Measurements from ENCODE around the gene DTNA.
"Not testable (repeated sequence)": the region's sequence is repeated elsewhere in the genome, so short reads cannot be mapped to it uniquely, and the experiment has no call there.

DTNA gene

GRCh38 chr18:34864836-34865497 lies 154.9 kb downstream of the DTNA start:
- DNase-seq: no peak

- DNase-seq: no peak
Measured at GRCh38 chr18:34866310-34866709, 156.2 kb downstream of the DTNA start.

GRCh38 chr18:34866739-34867138 lies 156.6 kb downstream of the DTNA start:
- DNase-seq: no peak

DNA sequence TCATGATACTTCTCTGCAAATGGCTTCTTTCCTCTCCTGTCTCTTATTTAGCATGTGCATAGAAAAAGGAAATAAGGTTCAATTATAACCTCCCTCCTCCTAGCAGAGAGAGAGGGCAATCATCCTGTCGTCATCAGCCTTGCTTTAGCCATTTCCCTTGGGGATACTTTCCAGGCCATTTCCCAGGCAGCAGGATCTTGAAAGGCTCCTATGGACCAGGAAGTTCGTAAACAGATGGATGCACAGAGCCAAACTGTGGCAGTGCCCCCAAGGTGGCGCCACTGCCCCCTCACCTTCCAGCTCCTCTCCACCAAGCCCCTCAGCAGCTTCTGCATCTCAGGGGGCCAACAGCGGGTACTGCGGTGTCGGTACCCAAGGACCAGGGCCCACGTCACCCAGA lies 157.4 kb downstream of the DTNA start:
- no peak for DNase-seq

DNA sequence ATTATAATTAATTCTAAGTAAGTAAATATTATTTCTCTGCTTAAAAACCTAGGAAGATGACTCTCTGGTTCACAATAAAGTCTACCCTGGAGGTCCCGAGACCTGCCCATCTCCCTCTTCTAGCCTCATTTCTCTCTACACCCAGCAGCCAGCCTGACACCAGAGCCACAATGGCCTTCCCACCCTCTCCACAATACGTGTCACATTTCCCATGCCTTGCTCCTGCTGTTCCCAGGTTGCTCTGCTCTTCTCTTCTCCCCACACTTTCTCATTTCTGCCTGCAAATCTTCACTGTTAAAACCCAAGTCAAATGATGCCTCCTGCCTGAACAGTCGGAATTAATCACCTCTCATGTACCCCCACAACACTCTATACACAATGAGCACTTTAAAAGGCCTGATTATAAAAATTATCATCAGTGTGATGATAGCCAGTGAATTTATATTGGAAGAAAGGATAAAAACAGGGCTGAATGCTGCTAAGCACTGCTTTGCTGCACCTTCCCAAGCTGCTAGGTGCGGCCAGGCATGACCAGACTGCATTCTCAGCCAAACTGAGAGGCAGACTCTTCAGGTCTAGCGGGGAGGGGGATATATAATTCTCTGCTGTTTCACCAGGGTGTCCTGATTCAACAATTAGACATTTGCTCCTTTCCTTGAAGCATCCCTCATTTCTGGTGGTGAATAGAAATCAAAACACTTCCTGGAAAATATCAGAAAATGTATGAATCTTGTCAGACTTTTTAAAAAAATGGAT lies 160.6 kb downstream of the DTNA start:
- DNase-seq: no peak

GRCh38 chr18:34871435-34871834 lies 161.3 kb downstream of the DTNA start:
- no peak for DNase-seq

DNA sequence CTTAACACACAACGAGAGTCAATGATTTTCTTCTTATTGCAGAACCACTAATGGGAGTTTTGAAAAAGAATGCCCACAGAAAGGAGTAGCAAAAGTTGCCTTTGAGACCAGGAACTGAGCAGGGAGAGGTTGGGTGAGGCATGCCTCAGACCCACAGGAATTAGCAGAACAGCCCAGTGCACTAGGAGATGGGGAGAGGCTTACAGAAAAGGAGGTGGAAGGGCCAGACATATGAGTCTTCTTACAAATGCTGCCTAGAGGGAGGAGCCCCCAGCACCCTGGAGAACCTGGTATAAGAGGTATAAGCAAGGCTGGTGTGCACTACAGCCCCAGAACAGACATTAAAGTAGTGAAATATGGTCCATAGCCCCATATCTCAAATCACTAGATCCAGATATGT lies 162.0 kb downstream of the DTNA start:
- DNase-seq: no peak

GRCh38 chr18:34873986-34874580 lies 164.0 kb downstream of the DTNA start:
- DNase-seq: no peak

- no peak for DNase-seq
Measured at GRCh38 chr18:34875150-34875549, 165.1 kb downstream of the DTNA start.

DNA sequence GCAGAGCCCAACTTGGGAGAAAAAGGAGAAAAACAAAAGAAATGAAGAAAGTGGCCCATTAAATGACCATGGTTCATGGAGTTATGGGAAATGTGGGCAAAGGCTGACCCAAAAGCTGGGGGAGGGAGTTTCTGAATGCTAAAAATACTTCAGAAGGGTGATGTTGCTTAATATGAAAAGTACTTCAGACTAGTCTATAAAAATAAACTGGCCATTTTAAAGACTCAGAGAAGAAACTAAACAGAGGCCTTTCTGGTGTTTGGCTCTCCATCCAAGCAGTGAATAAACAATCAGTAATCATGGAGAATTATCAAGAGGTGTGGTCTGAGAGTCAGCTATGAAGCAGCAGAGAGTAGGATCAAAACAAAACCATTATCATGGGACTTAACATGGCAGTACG lies 170.3 kb downstream of the DTNA start:
- no peak for DNase-seq

DNA sequence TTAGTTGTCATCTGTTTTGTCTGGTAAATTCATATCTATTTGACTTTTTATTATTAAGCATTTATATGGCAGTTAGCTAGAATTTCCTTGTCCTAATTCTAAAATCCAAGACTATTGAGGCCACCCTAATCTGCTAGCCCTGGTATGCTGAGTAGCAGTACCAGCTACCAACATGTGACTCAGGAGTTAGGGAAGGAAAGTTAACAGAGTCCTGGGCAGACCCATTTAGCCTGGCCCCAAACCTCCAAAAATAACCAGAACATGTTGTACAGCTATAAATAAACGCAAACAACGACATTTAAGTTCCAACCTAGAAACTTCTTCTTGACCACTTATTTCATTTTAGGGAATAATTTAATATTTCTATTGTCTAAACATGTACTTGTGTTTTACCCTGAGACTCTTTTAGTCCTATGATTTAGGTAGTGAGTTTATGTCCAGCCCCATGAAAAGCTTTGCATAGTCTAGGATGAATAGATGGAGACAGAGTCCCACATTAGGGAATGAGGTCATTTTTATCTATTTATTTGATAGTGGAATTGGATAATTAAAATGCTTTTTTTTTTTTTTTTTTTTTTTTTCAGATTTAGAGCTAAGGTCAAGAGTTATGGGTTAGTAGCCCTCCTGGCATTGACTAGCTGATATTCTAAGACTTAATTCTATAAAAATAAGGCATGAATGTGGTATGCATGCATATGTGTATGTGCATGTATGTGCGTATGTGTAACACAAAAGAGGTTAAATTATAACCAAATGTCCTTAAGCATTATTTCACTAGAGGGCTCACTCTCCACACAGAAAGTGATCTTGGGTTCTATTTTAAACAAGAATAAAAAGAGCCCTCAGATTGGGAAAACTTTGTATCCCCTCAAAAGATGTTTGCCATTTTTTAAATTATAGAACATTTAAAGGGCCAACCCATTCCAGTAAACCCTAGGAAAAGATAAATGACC lies 171.1 kb downstream of the DTNA start:
- no peak for DNase-seq

- no peak for DNase-seq
Measured at GRCh38 chr18:34884436-34884835, 174.3 kb downstream of the DTNA start.

- no peak for DNase-seq
Measured at GRCh38 chr18:34886177-34886576, 176.1 kb downstream of the DTNA start.

- DNase-seq: no peak
Measured at GRCh38 chr18:34887881-34888580, 177.9 kb downstream of the DTNA start.

DNA sequence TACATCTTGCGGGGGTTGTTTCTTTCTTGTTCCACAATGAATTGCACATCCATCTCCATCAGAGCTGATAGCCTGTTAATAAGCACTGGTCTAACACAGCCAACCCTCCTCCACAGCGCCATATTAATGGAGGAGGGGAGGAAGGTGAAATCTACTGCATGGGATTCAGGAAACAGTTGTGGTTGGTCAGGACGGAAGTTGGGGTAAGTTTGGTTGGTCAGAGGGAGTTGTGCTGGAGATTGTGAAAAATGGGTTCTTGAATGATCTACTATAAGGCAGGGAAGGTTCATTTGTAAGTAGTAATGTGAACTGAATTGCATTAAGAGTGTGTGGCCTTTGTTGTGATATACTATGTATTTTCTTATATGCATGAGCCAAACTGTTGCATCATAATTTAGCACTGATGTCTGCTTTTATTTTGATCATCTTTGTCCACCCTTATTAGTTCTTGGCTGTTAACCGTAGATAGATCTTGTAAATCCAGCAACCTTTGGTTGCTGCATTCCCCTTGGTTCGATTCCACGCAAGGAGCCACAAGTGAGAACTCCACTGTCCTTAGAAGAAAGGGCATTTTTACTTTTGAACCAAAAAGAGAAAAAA lies 180.5 kb downstream of the DTNA start:
- DNase-seq: no peak

DNA sequence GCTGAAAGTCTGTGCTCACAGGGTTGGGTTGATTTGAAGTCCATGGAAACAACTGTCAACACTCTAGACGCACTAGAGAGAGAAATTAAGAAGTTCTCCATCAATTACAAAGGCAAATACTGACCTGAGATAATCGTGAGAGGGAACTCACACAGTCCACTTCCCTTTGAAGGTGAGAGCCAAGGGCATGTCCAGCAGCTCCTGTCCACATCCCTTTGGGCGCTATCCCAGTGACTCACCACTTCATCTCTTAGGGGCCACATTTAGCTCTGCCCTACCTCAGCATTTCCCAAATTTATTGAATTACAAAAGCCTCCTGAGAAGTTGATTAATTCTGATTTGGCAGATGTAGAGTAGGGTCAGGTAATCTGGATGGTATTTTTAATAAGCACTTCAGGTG lies 182.3 kb downstream of the DTNA start:
- DNase-seq: no peak

DNA sequence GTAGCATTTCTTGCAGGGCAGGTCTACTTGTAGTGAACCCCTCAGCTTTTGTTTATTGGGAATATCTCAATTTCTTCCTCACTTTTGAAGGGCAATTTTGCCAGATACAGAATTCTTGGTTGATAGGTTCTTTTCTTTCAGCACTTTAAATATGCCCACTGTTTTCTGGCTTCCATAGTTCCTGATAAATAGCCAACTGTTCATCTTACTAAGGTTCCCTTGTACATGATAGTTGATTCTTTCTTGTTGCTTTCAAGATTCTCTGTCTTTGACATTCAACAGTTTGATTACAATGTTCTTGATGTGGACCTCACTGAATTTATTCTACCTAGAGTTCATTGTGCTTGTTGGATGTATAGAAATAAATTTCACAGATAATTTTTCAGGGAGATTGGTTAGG lies 183.1 kb downstream of the DTNA start:
- no peak for DNase-seq

- DNase-seq: no peak
Measured at GRCh38 chr18:34901299-34901698, 191.2 kb downstream of the DTNA start.

GRCh38 chr18:34904994-34905393 lies 194.9 kb downstream of the DTNA start:
- DNase-seq: no peak

DNA sequence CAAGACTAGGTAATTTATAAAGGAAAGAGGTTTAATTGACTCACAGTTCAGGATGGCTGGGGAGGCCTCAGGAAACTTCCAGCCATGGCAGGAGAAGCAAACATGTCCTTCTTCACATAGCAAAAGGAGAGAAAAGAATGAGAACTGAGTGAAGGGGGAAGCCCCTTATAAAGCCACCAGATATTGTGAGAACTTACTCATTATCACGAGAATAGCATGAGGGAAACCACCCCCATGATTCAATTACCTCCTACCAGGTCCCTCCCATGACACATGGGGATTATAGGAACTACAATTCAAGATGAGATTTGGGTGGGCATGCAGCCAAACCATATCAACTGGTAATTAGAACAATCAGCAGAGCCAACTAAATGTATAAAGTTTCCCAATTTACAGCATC lies 196.9 kb downstream of the DTNA start:
- DNase-seq: not testable (repeated sequence)

DNA sequence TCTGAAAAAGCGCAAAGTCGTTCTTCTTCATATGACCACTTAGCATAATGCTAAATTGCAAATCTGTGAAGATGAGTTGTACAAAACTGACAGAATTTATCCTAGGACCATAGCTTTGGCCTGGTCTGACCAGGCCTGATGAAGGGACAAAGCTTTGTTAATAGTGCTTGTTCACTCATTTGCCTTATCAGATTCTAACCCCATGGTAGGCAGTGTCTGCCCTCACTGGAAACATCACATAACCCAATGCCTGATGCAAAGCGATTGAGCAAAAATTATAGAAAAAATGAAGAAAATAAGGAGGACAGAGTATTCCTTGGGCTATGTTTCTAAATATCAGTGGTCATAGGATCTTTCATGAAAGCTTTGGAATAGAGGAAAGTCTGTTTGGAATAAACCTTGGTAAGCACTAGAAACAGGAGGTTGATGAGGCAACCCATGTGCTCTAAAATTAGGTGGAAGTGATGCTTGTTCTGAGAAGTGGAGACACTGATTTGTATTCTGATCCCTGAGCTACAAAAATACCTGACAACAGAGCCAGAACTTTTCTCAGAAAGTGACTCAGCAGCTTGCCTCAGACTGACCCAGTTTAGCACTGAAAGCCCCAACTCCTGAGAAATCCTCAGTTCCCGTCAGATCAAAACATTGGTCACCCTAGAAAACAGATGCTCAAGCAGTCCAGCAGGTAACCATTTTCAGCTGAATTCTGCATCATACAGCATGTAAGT lies 199.7 kb downstream of the DTNA start:
- DNase-seq: no peak

All from activated CD4-positive, alpha-beta T cell treated with anti-CD3 and anti-CD28 coated beads, Interleukin-2, amount 50 U/mL, for 48 hours (primary cell).